NCI-H1436 (cell line): ENCODE results near the gene S100A13.
"Not testable (repeated sequence)": the region's sequence is repeated elsewhere in the genome, so short reads cannot be mapped to it uniquely, and the experiment has no call there.

Source experiments
- DNase-seq: peaks from one replicate; lab custom pipeline; 2025; lab: John Stamatoyannopoulos, UW

S100A13 gene

GRCh38 chr1:153606194-153606593, 21.1 kb downstream of the S100A13 start:
- DNase-seq: no peak

- DNase-seq: no peak
Measured at GRCh38 chr1:153602749-153603148, 24.6 kb downstream of the S100A13 start.

GRCh38 chr1:153599847-153600246, 27.5 kb downstream of the S100A13 start:
- DNase-seq: no peak

- peak; percentile 80 for DNase-seq
Measured at GRCh38 chr1:153598309-153599172, 28.8 kb downstream of the S100A13 start.

- no peak for DNase-seq
Measured at GRCh38 chr1:153597206-153597605, 30.1 kb downstream of the S100A13 start.

- DNase-seq: no peak
Measured at GRCh38 chr1:153592748-153593147, 34.6 kb downstream of the S100A13 start.

- no peak for DNase-seq
Measured at GRCh38 chr1:153588482-153588881, 38.8 kb downstream of the S100A13 start.

GRCh38 chr1:153588033-153588432, 39.3 kb downstream of the S100A13 start:
- DNase-seq: not testable (repeated sequence)

GRCh38 chr1:153587314-153587713, 40.0 kb downstream of the S100A13 start:
- DNase-seq: no peak

GRCh38 chr1:153586347-153586746, 41.0 kb downstream of the S100A13 start:
- DNase-seq: no peak

- DNase-seq: no peak
Measured at GRCh38 chr1:153585006-153585405, 42.3 kb downstream of the S100A13 start.

GRCh38 chr1:153583976-153584375, 43.3 kb downstream of the S100A13 start:
- DNase-seq: no peak

GRCh38 chr1:153583514-153583913, 43.8 kb downstream of the S100A13 start:
- not testable (repeated sequence) for DNase-seq

GRCh38 chr1:153582836-153583235, 44.5 kb downstream of the S100A13 start:
- DNase-seq: not testable (repeated sequence)

GRCh38 chr1:153578936-153579335, 48.4 kb downstream of the S100A13 start:
- no peak for DNase-seq

GRCh38 chr1:153578490-153578889, 48.8 kb downstream of the S100A13 start:
- no peak for DNase-seq

GRCh38 chr1:153577624-153578051, 49.7 kb downstream of the S100A13 start:
- no peak for DNase-seq

GRCh38 chr1:153577138-153577537, 50.2 kb downstream of the S100A13 start:
- no peak for DNase-seq

GRCh38 chr1:153575497-153575896, 51.8 kb downstream of the S100A13 start:
- DNase-seq: not testable (repeated sequence)

GRCh38 chr1:153575081-153575491, 52.2 kb downstream of the S100A13 start:
- DNase-seq: not testable (repeated sequence)

GRCh38 chr1:153573351-153573750, 54.0 kb downstream of the S100A13 start:
- DNase-seq: no peak

- peak; percentile 72 for DNase-seq
Measured at GRCh38 chr1:153572569-153573015, 54.7 kb downstream of the S100A13 start.

- DNase-seq: no peak
Measured at GRCh38 chr1:153571706-153572105, 55.6 kb downstream of the S100A13 start.

- no peak for DNase-seq
Measured at GRCh38 chr1:153570874-153571273, 56.4 kb downstream of the S100A13 start.
